Body of pancreas (tissue), 4 donors: ENCODE data around the gene S100Z. TPM values are rescaled to one million over a fixed set of nuclear protein-coding genes. Genes with fewer than 3 reads are reported as not detected.
"Not testable (repeated sequence)": the region's sequence is repeated elsewhere in the genome, so short reads cannot be mapped to it uniquely, and the experiment has no call there.

Source experiments
- ATAC-seq: fragments of 150-250 bp; one replicate; pipeline ENCODE4 v1.9.1; 2016
- DNase-seq, 4 donors: peaks; one replicate each; pipeline ENCODE4 v3.0.0-alpha.2; 2019
- H3K27ac ChIP-seq, 4 donors: fragments of 200-600 bp; sonication (generic); 1 replicate in 3 of 4; 2 replicates in 1 of 4; pipeline versions ENCODE4 v1.5.1 to v1.6.1; 2016 to 2019; ENCODE audit warnings: mild to moderate bottlenecking in 1 of 4, mixed read lengths in 1 of 4, moderate library complexity in 1 of 4
- H3K27me3 ChIP-seq, 2 donors: fragments of 200-600 bp; sonication (generic); one replicate each; pipeline ENCODE4 v1.6.0; 2016; ENCODE audit warnings: mild to moderate bottlenecking in 1 of 2
- H3K36me3 ChIP-seq, 2 donors: fragments of 200-600 bp; sonication (generic); replicated peaks in 1 of 2; 2 replicates each; pipeline ENCODE4 v1.5.1; 2016; ENCODE audit warnings: low read depth in 2 of 2; ENCODE audit not compliant: insufficient read depth in 1 of 2
- H3K4me1 ChIP-seq: fragments of 200-600 bp; sonication (generic); one replicate; pipeline ENCODE4 v1.6.0; 2016
- H3K4me3 ChIP-seq, 2 donors: fragments of 200-600 bp; sonication (generic); 1 replicate in 1 of 2; 2 replicates in 1 of 2; pipeline ENCODE4 v1.5.1; 2016 to 2019
- H3K9me3 ChIP-seq, 3 donors: fragments of 200-600 bp; sonication (generic); 1 replicate in 2 of 3; 2 replicates in 1 of 3; pipeline ENCODE4 v1.5.1; 2016
- CTCF ChIP-seq, 7 experiments: fragments of 450-650 bp in 4 of 7; fragments of 200-600 bp in 3 of 7; sonication (generic) in 3 of 7; IDR thresholded peaks; one replicate each; pipeline ENCODE4 v1.5.1; 2016 to 2019; ENCODE audit warnings: antibody characterized with exemption in 7 of 7
- POLR2A ChIP-seq, 3 donors: fragments of 450-650 bp; IDR thresholded peaks; one replicate each; pipeline ENCODE4 v1.6.1; 2016; ENCODE audit warnings: antibody characterized with exemption in 3 of 3, mild to moderate bottlenecking in 2 of 3
- WGBS, 2 donors: methylation state at CpG; one replicate each; pipeline ENCODE4 v1.1.5; 2017; 5-methylcytosine and 5-hydroxymethylcytosine counted together
- intact Hi-C: fragments of 100-400 bp; cut with DNase I; formaldehyde crosslinking; loops from one replicate; pipeline ENCODE4 v1.15.1; 2023
- total RNA-seq, 2 donors: library from RNA; depleted of rRNA; stranded (reverse); fragments of >200 nt; gene quantifications; one replicate each; pipeline ENCODE4 v1.1.0, GENCODE V29; 2016

The S100Z gene
- total RNA-seq, 2 donors from 2014 or later: not detected

- DNase-seq: no peak
- no peaks in the 10 kb centered on the region for H3K9me3 ChIP-seq
- no peak overlapping the region for H3K4me3 ChIP-seq
- intact Hi-C loops: no loop called here
- H3K27me3 ChIP-seq: no peaks in the 10 kb centered on the region
- H3K4me1 ChIP-seq: no peaks in the 10 kb centered on the region
- H3K36me3 ChIP-seq: no peaks in the 10 kb centered on the region
- no peak overlapping the region for H3K27ac ChIP-seq
- WGBS, 2 donors: 93 to 98% methylated on average over 3 of the region's 3 CpGs
- no peak for TF ChIP-seq CTCF (IDR thresholded peaks at IDR 0.05)
- no peak for TF ChIP-seq POLR2A (IDR thresholded peaks at IDR 0.05)
- ATAC-seq: no peak
Measured at GRCh38 chr5:76845890-76846289, 3.9 kb upstream of the S100Z start.

GRCh38 chr5:76850543-76851145 is 830 bp downstream of the S100Z start:
- intact Hi-C loops: no loop called here
- 79 to 81% methylated on average over 8 of the region's 8 CpGs for WGBS, 2 donors
- DNase-seq (no peak), ATAC-seq (no peak)
- Histone ChIP-seq H3K9me3 (no peaks in the 10 kb centered on the region), H3K36me3 (no peaks in the 10 kb centered on the region), H3K4me1 (no peaks in the 10 kb centered on the region), H3K27me3 (no peaks in the 10 kb centered on the region), H3K4me3 (no peak overlapping the region), H3K27ac (no peak overlapping the region)
- no peak for TF ChIP-seq CTCF (IDR thresholded peaks at IDR 0.05)
- no peak for TF ChIP-seq POLR2A (IDR thresholded peaks at IDR 0.05)

- intact Hi-C loops: no loop called here
- Histone ChIP-seq H3K27me3 (no peaks in the 10 kb centered on the region), H3K27ac (peak overlapping the region in 1 of 4 donors; percentile 37), H3K9me3 (no peaks in the 10 kb centered on the region), H3K4me1 (no peaks in the 10 kb centered on the region), H3K4me3 (no peak overlapping the region), H3K36me3 (no peaks in the 10 kb centered on the region)
- no peak for TF ChIP-seq CTCF (IDR thresholded peaks at IDR 0.05)
- TF ChIP-seq POLR2A (IDR thresholded peaks at IDR 0.05): no peak
- 52 to 64% methylated on average over 7 of the region's 7 CpGs for WGBS, 2 donors
- ATAC-seq (no peak), DNase-seq (no peak)
Measured at GRCh38 chr5:76851728-76852369, 2.0 kb downstream of the S100Z start.

GRCh38 chr5:76852772-76853171 is 3.0 kb downstream of the S100Z start:
- Histone ChIP-seq H3K27ac (no peak overlapping the region), H3K36me3 (no peaks in the 10 kb centered on the region), H3K4me1 (no peaks in the 10 kb centered on the region), H3K4me3 (no peak overlapping the region), H3K9me3 (no peaks in the 10 kb centered on the region), H3K27me3 (no peaks in the 10 kb centered on the region)
- DNase-seq (no peak), ATAC-seq (no peak)
- 71 to 72% methylated on average over 2 of the region's 2 CpGs for WGBS, 2 donors
- no peak for TF ChIP-seq POLR2A (IDR thresholded peaks at IDR 0.05)
- intact Hi-C loops: no loop called here

GRCh38 chr5:76853741-76854140 is 3.9 kb downstream of the S100Z start:
- DNase-seq, H3K36me3 ChIP-seq, H3K4me3 ChIP-seq, H3K4me1 ChIP-seq, H3K27me3 ChIP-seq, intact Hi-C loops, ATAC-seq, H3K9me3 ChIP-seq, H3K27ac ChIP-seq: not testable (repeated sequence)
- 77 to 86% methylated on average over 3 of the region's 3 CpGs for WGBS, 2 donors

GRCh38 chr5:76854644-76855043 is 4.8 kb downstream of the S100Z start:
- H3K9me3 ChIP-seq: no peaks in the 10 kb centered on the region
- H3K27me3 ChIP-seq: no peaks in the 10 kb centered on the region
- intact Hi-C loops: no loop called here
- no peaks in the 10 kb centered on the region for H3K36me3 ChIP-seq
- H3K4me1 ChIP-seq: no peaks in the 10 kb centered on the region
- no peak for ATAC-seq
- H3K27ac ChIP-seq: no peak overlapping the region
- H3K4me3 ChIP-seq: no peak overlapping the region
- TF ChIP-seq CTCF (IDR thresholded peaks at IDR 0.05) (no peak), POLR2A (IDR thresholded peaks at IDR 0.05) (no peak)
- DNase-seq: no peak

GRCh38 chr5:76855501-76855900 is 5.7 kb downstream of the S100Z start:
- peak overlapping the region in 1 of 4 donors; percentile 6 for H3K27ac ChIP-seq
- ATAC-seq, intact Hi-C loops, H3K27me3 ChIP-seq, DNase-seq, H3K4me1 ChIP-seq, H3K4me3 ChIP-seq, H3K36me3 ChIP-seq, H3K9me3 ChIP-seq: not testable (repeated sequence)
